Activated CD8-positive, alpha-beta T cell treated with anti-CD3 and anti-CD28 coated beads for 36 hours (primary cell): ENCODE results near the gene APOL3. TPM values are rescaled to one million over a fixed set of nuclear protein-coding genes. Genes with fewer than 3 reads are reported as not detected.
"Not testable (repeated sequence)": the region's sequence is repeated elsewhere in the genome, so short reads cannot be mapped to it uniquely, and the experiment has no call there.

Experiments used
- ATAC-seq: fragments of 200-7000 bp; cut with Tn5 transposase; one replicate; pipeline ENCODE4 v1.10.0; 2021; ENCODE audit warnings: mild to moderate bottlenecking, moderate library complexity
- CTCF ChIA-PET: fragments of 350-600 bp; sonication (Branson Sonifier 250); formaldehyde crosslinking; loops from one replicate; lab custom pipeline; 2021; ENCODE audit warnings: antibody characterized with exemption; lab: Charles Lee
- POLR2A ChIA-PET: fragments of 350-600 bp; sonication (Branson Sonifier 250); formaldehyde crosslinking; loops from one replicate; lab custom pipeline; 2021; ENCODE audit warnings: antibody characterized with exemption; lab: Charles Lee
- DNase-seq: peaks from one replicate; pipeline ENCODE4 v3.0.0-alpha.2; 2020
- H3K27ac Mint-ChIP-seq: one replicate; pipeline ENCODE4 v1.8.0; 2021; ENCODE audit warnings: mild to moderate bottlenecking, mixed read lengths
- H3K27me3 Mint-ChIP-seq: one replicate; pipeline ENCODE4 v1.8.0; 2021; ENCODE audit warnings: mixed read lengths
- H3K36me3 Mint-ChIP-seq: one replicate; pipeline ENCODE4 v1.8.0; 2021; ENCODE audit warnings: low read depth, mixed read lengths
- H3K4me1 Mint-ChIP-seq: one replicate; pipeline ENCODE4 v1.8.0; 2021; ENCODE audit warnings: low read depth, mixed read lengths
- H3K4me3 Mint-ChIP-seq: one replicate; pipeline ENCODE4 v1.8.0; 2021; ENCODE audit warnings: mild to moderate bottlenecking, moderate library complexity, mixed read lengths
- H3K9me3 Mint-ChIP-seq: one replicate; pipeline ENCODE4 v1.8.0; 2021; ENCODE audit warnings: mixed read lengths
- CTCF ChIP-seq: fragments of 200-600 bp; IDR thresholded peaks from one replicate; pipeline ENCODE4 v1.8.0; 2022; ENCODE audit warnings: antibody characterized with exemption, mild to moderate bottlenecking
- intact Hi-C: fragments of 100-400 bp; cut with micrococcal nuclease; formaldehyde crosslinking; loops from one replicate; pipeline ENCODE4 v1.10.0; 2022
- total RNA-seq, 2 experiments: library from RNA; stranded (reverse); gene quantifications; one replicate each; pipeline ENCODE4 v1.2.3, GENCODE V29; 2021

The APOL3 gene
- total RNA-seq, 2 experiments from 2014 or later: 44.5 to 46.7 TPM

DNA sequence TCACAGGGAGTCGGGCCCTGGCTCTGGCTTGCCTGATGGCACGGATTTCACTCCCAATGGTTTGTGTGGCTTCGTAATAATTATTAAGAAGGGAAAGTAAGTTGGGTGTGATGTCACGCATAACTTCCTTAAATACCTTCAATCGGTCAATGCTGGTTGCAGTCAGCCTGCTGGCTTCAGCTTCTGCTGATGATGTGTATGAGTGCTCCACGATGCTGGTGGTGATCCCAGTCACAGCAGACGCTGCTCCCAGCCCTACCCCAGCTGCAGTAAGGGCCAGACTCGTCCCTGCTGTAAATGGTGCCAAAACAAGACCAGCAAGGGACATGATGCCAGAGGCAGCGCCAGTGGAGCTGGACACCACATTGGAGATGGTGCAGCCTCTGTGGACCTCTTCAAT is 19.1 kb downstream of the APOL3 start:
- ChIA-PET POLR2A (interaction anchor here (1.0 to 1.6 kb wide), 5 partner anchors 9 to 42 kb away, joined by 3 to 4 read pairs (median 3); no protein-coding TSS in a partner anchor), CTCF (interaction anchor here (0.9 to 9.3 kb wide), 8 partner anchors 10 to 75 kb away, joined by 3 to 115 read pairs (median 5); partner anchors contain the start of gene APOL3)
- no peak for ATAC-seq
- Mint-ChIP-seq H3K4me3 (no peak overlapping the region), H3K27ac (no peak overlapping the region), H3K27me3 (no peaks in the 10 kb centered on the region), H3K9me3 (no peaks in the 10 kb centered on the region), H3K36me3 (peaks cover 19% of the 10 kb centered on the region), H3K4me1 (peaks cover 15% of the 10 kb centered on the region)
- intact Hi-C loops: no loop called here
- DNase-seq: no peak
- no peak for TF ChIP-seq CTCF

DNA sequence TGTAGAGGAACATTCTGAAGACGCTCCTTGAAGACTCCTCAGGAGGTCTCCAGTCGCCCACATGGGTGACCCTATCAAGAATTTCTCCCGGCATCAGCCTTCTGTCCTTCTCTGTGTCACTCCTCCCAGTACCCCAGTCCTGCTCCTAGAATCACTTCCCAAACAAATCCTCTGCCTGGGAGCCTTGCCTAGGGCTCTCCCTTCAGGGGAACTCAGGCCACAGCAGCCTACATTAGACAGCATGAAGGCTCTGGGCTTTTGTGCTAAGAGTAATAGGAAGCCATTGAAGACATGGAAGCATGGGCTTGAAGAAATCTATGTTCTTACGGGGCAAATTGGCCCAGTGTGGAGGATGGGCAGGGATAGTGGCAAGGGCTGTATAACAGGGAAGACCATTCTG is 21.8 kb downstream of the APOL3 start:
- H3K4me3 Mint-ChIP-seq, POLR2A ChIA-PET, H3K9me3 Mint-ChIP-seq, CTCF ChIA-PET, H3K27me3 Mint-ChIP-seq, intact Hi-C loops, DNase-seq, ATAC-seq, H3K27ac Mint-ChIP-seq: not testable (repeated sequence)
- Mint-ChIP-seq H3K4me1 (peaks cover 18% of the 10 kb centered on the region), H3K36me3 (peaks cover 17% of the 10 kb centered on the region)

DNA sequence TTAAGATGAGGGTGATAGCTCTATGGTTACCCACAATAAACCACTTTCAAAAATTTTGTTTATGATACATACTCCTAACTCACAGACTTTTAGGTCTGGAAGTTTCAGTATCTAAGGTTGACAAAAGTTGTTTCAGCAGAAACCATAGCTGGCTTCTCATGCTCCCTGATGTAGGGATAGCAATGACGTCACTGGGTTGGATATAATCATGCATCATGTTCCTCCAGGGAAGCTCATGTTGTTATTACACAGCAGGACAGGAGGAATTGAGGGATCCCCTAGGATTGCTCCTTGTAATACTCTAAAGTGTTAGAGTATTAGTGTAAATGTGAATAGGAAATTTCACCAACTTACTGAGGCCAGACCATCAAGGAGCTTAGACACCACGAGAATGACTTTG is 23.6 kb downstream of the APOL3 start:
- no peak for DNase-seq
- ChIA-PET POLR2A (no interaction called here), CTCF (interaction anchor here (1.1 to 3.6 kb wide), 5 partner anchors 12 to 85 kb away, joined by 3 to 24 read pairs (median 8); no protein-coding TSS in a partner anchor)
- peaks cover 17% of the 10 kb centered on the region for H3K4me1 Mint-ChIP-seq
- H3K36me3 Mint-ChIP-seq: peaks cover 15% of the 10 kb centered on the region
- H3K9me3 Mint-ChIP-seq: no peaks in the 10 kb centered on the region
- no peak overlapping the region for H3K27ac Mint-ChIP-seq
- H3K27me3 Mint-ChIP-seq: no peaks in the 10 kb centered on the region
- H3K4me3 Mint-ChIP-seq: no peak overlapping the region
- TF ChIP-seq CTCF: no peak
- intact Hi-C loops: no loop called here
- no peak for ATAC-seq

DNA sequence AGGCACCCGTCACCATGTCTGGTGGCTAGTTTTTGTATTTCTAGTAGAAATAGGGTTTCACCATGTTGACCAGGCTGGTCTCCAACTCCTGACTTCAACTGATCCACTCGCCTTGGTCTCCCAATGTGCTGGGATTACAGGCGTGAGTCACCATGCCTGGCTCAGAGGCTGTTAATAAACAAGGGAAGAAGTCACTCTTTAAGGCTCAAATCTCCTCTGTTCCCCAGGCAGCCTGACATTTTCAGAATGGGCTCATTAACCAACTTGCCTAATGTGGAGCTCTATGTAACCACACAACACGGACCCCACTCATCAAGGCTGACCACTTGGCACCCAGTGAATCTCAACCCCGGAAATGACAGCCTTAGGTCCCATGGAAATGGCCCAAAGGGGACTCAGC is 24.1 kb downstream of the APOL3 start:
- Mint-ChIP-seq H3K36me3 (peaks cover 13% of the 10 kb centered on the region), H3K4me1 (peaks cover 17% of the 10 kb centered on the region), H3K4me3 (no peak overlapping the region), H3K27ac (no peak overlapping the region), H3K27me3 (no peaks in the 10 kb centered on the region), H3K9me3 (no peaks in the 10 kb centered on the region)
- DNase-seq (no peak), ATAC-seq (no peak)
- CTCF ChIA-PET: interaction anchor here (1.2 to 3.6 kb wide), 4 partner anchors 12 to 86 kb away, joined by 4 to 24 read pairs (median 11); no protein-coding TSS in a partner anchor
- POLR2A ChIA-PET: no interaction called here
- no peak for TF ChIP-seq CTCF
- intact Hi-C loops: no loop called here

DNA sequence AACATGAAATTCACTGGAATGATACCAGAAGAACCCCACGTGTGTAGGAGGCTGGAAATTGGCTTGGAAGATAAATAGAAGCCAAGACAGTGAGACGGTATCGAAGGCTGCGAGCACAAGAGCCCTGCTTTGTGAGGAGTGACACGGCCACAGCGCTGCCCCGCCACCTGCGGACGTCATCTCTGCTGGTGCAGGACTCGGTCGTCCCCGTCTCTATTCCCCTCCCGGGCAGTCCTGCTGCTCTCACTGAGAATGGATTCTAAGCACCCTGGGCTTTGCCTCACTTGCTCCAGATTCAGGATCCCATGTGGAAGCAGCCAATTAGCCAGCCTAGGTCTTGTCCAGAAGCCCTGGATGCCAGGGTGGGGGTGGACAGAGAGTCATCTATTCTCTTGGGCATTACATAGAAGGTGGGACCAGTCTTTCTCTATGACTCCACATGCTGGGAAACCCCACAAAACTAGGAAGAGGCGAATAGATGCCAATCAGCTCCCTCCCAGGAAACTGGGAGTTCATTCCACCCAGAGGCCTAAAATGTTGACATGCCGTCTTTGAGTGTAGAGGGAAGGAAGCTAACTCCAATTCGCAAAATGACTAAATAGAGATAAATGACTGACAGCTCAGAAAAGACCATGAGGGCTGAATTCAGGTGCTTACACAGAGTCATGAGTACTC is 25.1 kb downstream of the APOL3 start:
- Mint-ChIP-seq H3K27ac (no peak overlapping the region), H3K4me1 (peaks cover 17% of the 10 kb centered on the region), H3K4me3 (no peak overlapping the region), H3K27me3 (no peaks in the 10 kb centered on the region), H3K36me3 (peaks cover 4% of the 10 kb centered on the region), H3K9me3 (no peaks in the 10 kb centered on the region)
- intact Hi-C loops: no loop called here
- ATAC-seq (no peak), DNase-seq (no peak)
- CTCF ChIA-PET: interaction anchor here (2.7 to 3.6 kb wide), 3 partner anchors 11 to 69 kb away, joined by 8 to 24 read pairs (median 14); no protein-coding TSS in a partner anchor
- TF ChIP-seq CTCF: no peak
- POLR2A ChIA-PET: interaction anchor here (1.2 kb wide), 1 partner anchor 10 kb away, joined by 4 read pairs; no protein-coding TSS in a partner anchor
